HG02610 (cell line): ENCODE measurements around the gene PMM1.
"Not testable (repeated sequence)": the region's sequence is repeated elsewhere in the genome, so short reads cannot be mapped to it uniquely, and the experiment has no call there.

ENCODE experiments used
- ATAC-seq: cut with Tn5 transposase; IDR thresholded peaks from one replicate; pipeline ENCODE4 v1.9.1; 2021; ENCODE audit warnings: mild to moderate bottlenecking, moderate library complexity; ENCODE audit not compliant: unreplicated experiment

PMM1 gene

GRCh38 chr22:41564563-41564962 lies 25.1 kb downstream of the PMM1 start:
- no peak for ATAC-seq

- ATAC-seq: no peak
Observed at GRCh38 chr22:41563051-41563711, 26.5 kb downstream of the PMM1 start.

GRCh38 chr22:41562461-41562860 lies 27.2 kb downstream of the PMM1 start:
- ATAC-seq: no peak

- ATAC-seq: no peak
Observed at GRCh38 chr22:41561788-41562187, 27.9 kb downstream of the PMM1 start.

GRCh38 chr22:41561335-41561734 lies 28.3 kb downstream of the PMM1 start:
- ATAC-seq: no peak

GRCh38 chr22:41560095-41560471 lies 29.6 kb downstream of the PMM1 start:
- no peak for ATAC-seq

- ATAC-seq: not testable (repeated sequence)
Observed at GRCh38 chr22:41558241-41558630, 31.4 kb downstream of the PMM1 start.

GRCh38 chr22:41557401-41558240 lies 32.0 kb downstream of the PMM1 start:
- ATAC-seq: no peak

GRCh38 chr22:41556561-41556960 lies 33.1 kb downstream of the PMM1 start:
- no peak for ATAC-seq

GRCh38 chr22:41555325-41555982 lies 34.2 kb downstream of the PMM1 start:
- no peak for ATAC-seq

GRCh38 chr22:41551877-41552582 lies 37.6 kb downstream of the PMM1 start:
- ATAC-seq: no peak

- no peak for ATAC-seq
Observed at GRCh38 chr22:41550952-41551491, 38.6 kb downstream of the PMM1 start.

- no peak for ATAC-seq
Observed at GRCh38 chr22:41548830-41549211, 40.8 kb downstream of the PMM1 start.

- no peak for ATAC-seq
Observed at GRCh38 chr22:41544671-41545476, 44.8 kb downstream of the PMM1 start.

- peak; percentile 93 for ATAC-seq
Observed at GRCh38 chr22:41543854-41544670, 45.6 kb downstream of the PMM1 start, which contains the start of gene POLR3H. TSS of gene POLR3H (minus strand) at chr22:41544470. CDS start at chr22:41544101, 369 bp downstream.

- ATAC-seq: no peak
Observed at GRCh38 chr22:41542224-41542623, 47.4 kb downstream of the PMM1 start.

- ATAC-seq: no peak
Observed at GRCh38 chr22:41541484-41541883, 48.2 kb downstream of the PMM1 start.

- ATAC-seq: no peak
Observed at GRCh38 chr22:41540365-41540764, 49.3 kb downstream of the PMM1 start.

GRCh38 chr22:41540006-41540315 lies 49.7 kb downstream of the PMM1 start:
- ATAC-seq: no peak
